PC-9 (cell line): Measurements from ENCODE around the gene ADI1. TPM values are rescaled to one million over a fixed set of nuclear protein-coding genes. Genes with fewer than 3 reads are reported as not detected.

ENCODE experiments used
- BruUV-seq: library from RNA; stranded (reverse); fragments of 400-500 nt; replicated peaks from 2 replicates; lab custom pipeline; 2021; lab: Mats Ljungman, UMichigan
- CTCF ChIA-PET: fragments of 300-600 bp; sonication (Branson Sonifier 250); formaldehyde crosslinking; loops from one replicate; lab custom pipeline; 2022; ENCODE audit warnings: antibody characterized with exemption; lab: Charles Lee
- POLR2A ChIA-PET: fragments of 300-600 bp; sonication (Branson Sonifier 250); formaldehyde crosslinking; loops from one replicate; lab custom pipeline; 2022; ENCODE audit warnings: antibody characterized with exemption; ENCODE audit not compliant: unreplicated experiment; lab: Charles Lee
- DNase-seq, 2 experiments: peaks; one replicate each; pipeline versions ENCODE4 v3.0.0 to v3.0.0-alpha.2; 2015 to 2022; ENCODE audit warnings: mixed read lengths in 1 of 2
- H2AFZ ChIP-seq: fragments of 200-600 bp; sonication (generic); 2 replicates; pipeline ENCODE4 v1.8.1; 2017; ENCODE audit warnings: antibody characterized with exemption
- H3F3A ChIP-seq: fragments of 200-600 bp; sonication (generic); 2 replicates; pipeline ENCODE4 v1.8.1; 2017; ENCODE audit warnings: antibody characterized with exemption, mild to moderate bottlenecking, low read depth; ENCODE audit not compliant: insufficient read depth
- H3K27ac ChIP-seq: fragments of 200-600 bp; sonication (generic); 2 replicates; pipeline ENCODE4 v1.6.1; 2016; ENCODE audit warnings: mixed run types
- H3K27me3 ChIP-seq: fragments of 200-600 bp; sonication (generic); 2 replicates; pipeline ENCODE4 v1.6.1; 2016; ENCODE audit warnings: low read depth, mixed run types; ENCODE audit not compliant: insufficient read depth
- H3K36me3 ChIP-seq: fragments of 200-600 bp; sonication (generic); 2 replicates; pipeline ENCODE4 v1.6.1; 2016; ENCODE audit warnings: low read depth, mixed run types
- H3K4me1 ChIP-seq: fragments of 200-600 bp; sonication (generic); replicated peaks from 2 replicates; pipeline ENCODE4 v1.6.1; 2016; ENCODE audit warnings: mixed run types; ENCODE audit not compliant: insufficient read depth
- H3K4me2 ChIP-seq: fragments of 200-600 bp; sonication (generic); 2 replicates; pipeline ENCODE4 v1.6.1; 2017; ENCODE audit warnings: mixed run types
- H3K4me3 ChIP-seq: fragments of 200-600 bp; sonication (generic); 2 replicates; pipeline ENCODE4 v1.6.1; 2016; ENCODE audit warnings: mixed run types
- H3K79me2 ChIP-seq: fragments of 200-600 bp; sonication (generic); 2 replicates; pipeline ENCODE4 v1.6.1; 2017; ENCODE audit warnings: low read depth, mixed run types
- H3K9me2 ChIP-seq: fragments of 200-600 bp; sonication (generic); 2 replicates; pipeline ENCODE4 v1.8.1; 2017; ENCODE audit warnings: mild to moderate bottlenecking; ENCODE audit not compliant: insufficient read depth
- H3K9me3 ChIP-seq: fragments of 200-600 bp; sonication (generic); 2 replicates; pipeline ENCODE4 v1.8.1; 2016; ENCODE audit warnings: low read depth; ENCODE audit not compliant: insufficient read depth
- H4K20me1 ChIP-seq: fragments of 200-600 bp; sonication (generic); 2 replicates; pipeline ENCODE4 v1.8.1; 2017; ENCODE audit not compliant: insufficient read depth
- EZH2 ChIP-seq: fragments of 200-600 bp; sonication (generic); IDR thresholded peaks from 2 replicates; pipeline ENCODE4 v1.8.0; 2017; ENCODE audit warnings: antibody characterized with exemption, low read depth
- intact Hi-C: fragments of 100-400 bp; cut with micrococcal nuclease; formaldehyde crosslinking; loops from one replicate; pipeline ENCODE4 v1.10.0; 2022; ENCODE audit not compliant: unreplicated experiment
- total RNA-seq: library from RNA; stranded (reverse); gene quantifications from 2 replicates; pipeline ENCODE4 v1.2.3, GENCODE V29; 2021
- TF ChIP-seq, protein P1 (sequence below): fragments of 200-600 bp; sonication (generic); conservative IDR thresholded peaks from 2 replicates; pipeline ENCODE4 v1.6.1; 2017; ENCODE audit warnings: mixed run types, antibody characterized with exemption, mild to moderate bottlenecking, moderate library complexity

The ADI1 gene
- total RNA-seq, 1 experiment from 2014 or later, result 54.5 TPM

GRCh38 chr2:3476985-3477327 is 42.4 kb downstream of the ADI1 start:
- Histone ChIP-seq H3F3A (peaks cover 4% of the 10 kb centered on the region; the same call in 1 of the 2 replicates), H3K36me3 (0 out of 2 replicates have a peak, but pooled peaks cover 3% of the 10 kb centered on the region), H3K4me1 (no peaks in the 10 kb centered on the region), H3K9me3 (no peaks in the 10 kb centered on the region), H3K27ac (no peak overlapping the region), H2AFZ (no peak overlapping the region), H3K79me2 (no peaks in the 10 kb centered on the region), H3K9me2 (no peaks in the 10 kb centered on the region), H3K4me3 (no peak overlapping the region), H3K4me2 (no peak overlapping the region), H4K20me1 (no peaks in the 10 kb centered on the region; the same call in none of the 2 replicates), H3K27me3 (no peaks in the 10 kb centered on the region)
- BruUV-seq, result no TSS peak
- ChIA-PET CTCF (interaction anchor here (0.6 kb wide), 1 partner anchor 25 kb away, joined by 7 read pairs; no protein-coding TSS in a partner anchor), POLR2A (no interaction called here)
- intact Hi-C loops, result no loop called here
- no peak for DNase-seq
- TF ChIP-seq EZH2, result no peak
- TF ChIP-seq, protein P1, sequence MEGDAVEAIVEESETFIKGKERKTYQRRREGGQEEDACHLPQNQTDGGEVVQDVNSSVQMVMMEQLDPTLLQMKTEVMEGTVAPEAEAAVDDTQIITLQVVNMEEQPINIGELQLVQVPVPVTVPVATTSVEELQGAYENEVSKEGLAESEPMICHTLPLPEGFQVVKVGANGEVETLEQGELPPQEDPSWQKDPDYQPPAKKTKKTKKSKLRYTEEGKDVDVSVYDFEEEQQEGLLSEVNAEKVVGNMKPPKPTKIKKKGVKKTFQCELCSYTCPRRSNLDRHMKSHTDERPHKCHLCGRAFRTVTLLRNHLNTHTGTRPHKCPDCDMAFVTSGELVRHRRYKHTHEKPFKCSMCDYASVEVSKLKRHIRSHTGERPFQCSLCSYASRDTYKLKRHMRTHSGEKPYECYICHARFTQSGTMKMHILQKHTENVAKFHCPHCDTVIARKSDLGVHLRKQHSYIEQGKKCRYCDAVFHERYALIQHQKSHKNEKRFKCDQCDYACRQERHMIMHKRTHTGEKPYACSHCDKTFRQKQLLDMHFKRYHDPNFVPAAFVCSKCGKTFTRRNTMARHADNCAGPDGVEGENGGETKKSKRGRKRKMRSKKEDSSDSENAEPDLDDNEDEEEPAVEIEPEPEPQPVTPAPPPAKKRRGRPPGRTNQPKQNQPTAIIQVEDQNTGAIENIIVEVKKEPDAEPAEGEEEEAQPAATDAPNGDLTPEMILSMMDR, result no peak

DNA sequence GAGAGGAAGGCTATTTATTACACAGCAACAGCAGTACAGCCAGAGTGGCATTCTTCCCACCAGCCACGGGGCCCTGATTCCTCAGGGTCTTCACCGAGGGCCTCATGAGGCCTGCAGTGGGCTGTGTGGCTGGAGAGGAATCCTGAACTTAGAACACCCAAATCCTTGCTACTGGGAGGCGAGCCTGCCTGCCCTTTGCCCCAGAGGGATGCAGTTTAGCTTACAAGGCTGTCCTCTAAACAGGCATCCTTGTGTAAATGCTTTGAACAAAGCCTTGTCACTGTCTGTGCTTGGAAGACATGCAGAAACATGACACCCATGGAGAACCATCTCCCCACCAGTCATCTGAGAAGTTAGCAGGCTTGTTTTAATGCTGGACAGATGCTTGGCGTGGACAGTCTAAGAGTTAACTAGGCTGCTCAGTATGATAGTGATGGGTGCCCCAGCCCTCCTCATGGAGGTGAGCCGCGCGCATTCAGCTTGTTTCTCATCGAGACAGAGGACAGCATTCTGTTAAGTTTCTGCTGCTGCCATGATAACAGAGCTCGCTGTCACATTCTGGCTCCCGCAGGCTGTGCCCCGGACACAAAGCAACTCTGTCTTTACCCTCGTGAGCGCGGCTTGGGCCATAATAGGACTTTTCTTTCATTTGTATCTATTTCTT is 42.9 kb downstream of the ADI1 start:
- no TSS peak for BruUV-seq
- CTCF ChIA-PET, result interaction anchor here (0.6 kb wide), 1 partner anchor 26 kb away, joined by 7 read pairs; no protein-coding TSS in a partner anchor

GRCh38 chr2:3475771-3476170 is 43.6 kb downstream of the ADI1 start:
- POLR2A ChIA-PET, result no interaction called here
- intact Hi-C loops, result no loop called here

More for the DNA sequence above, 42.9 kb downstream of the ADI1 start:
- no peak overlapping the region for H3K27ac ChIP-seq
- H3K79me2 ChIP-seq, result no peaks in the 10 kb centered on the region
- no peaks in the 10 kb centered on the region for H3K9me2 ChIP-seq
- no peaks in the 10 kb centered on the region for H3K9me3 ChIP-seq
- no peak overlapping the region for H2AFZ ChIP-seq
- no peaks in the 10 kb centered on the region for H3K4me1 ChIP-seq
- peaks cover 4% of the 10 kb centered on the region; the same call in 1 of the 2 replicates for H3F3A ChIP-seq
- no peaks in the 10 kb centered on the region for H3K27me3 ChIP-seq
- intact Hi-C loops, result no loop called here
- TF ChIP-seq, protein P1, result no peak
- no peak for TF ChIP-seq EZH2
- H3K4me2 ChIP-seq, result no peak overlapping the region
- 0 out of 2 replicates have a peak, but pooled peaks cover 4% of the 10 kb centered on the region for H3K36me3 ChIP-seq
- no peak for DNase-seq
- H4K20me1 ChIP-seq, result no peaks in the 10 kb centered on the region; the same call in none of the 2 replicates
- POLR2A ChIA-PET, result no interaction called here
- H3K4me3 ChIP-seq, result no peak overlapping the region

More at GRCh38 chr2:3475771-3476170, 43.6 kb downstream of the ADI1 start:
- H3K4me3 ChIP-seq, result no peak overlapping the region
- no peaks in the 10 kb centered on the region for H3K9me2 ChIP-seq
- H3F3A ChIP-seq, result no peaks in the 10 kb centered on the region
- no peaks in the 10 kb centered on the region for H3K79me2 ChIP-seq
- H3K36me3 ChIP-seq, result 0 out of 2 replicates have a peak, but pooled peaks cover 8% of the 10 kb centered on the region
- H3K27ac ChIP-seq, result no peak overlapping the region
- no peaks in the 10 kb centered on the region for H3K27me3 ChIP-seq
- H3K4me2 ChIP-seq, result no peak overlapping the region
- no peak for DNase-seq
- BruUV-seq, result no TSS peak
- H3K4me1 ChIP-seq, result no peaks in the 10 kb centered on the region
- CTCF ChIA-PET, result no interaction called here
- H3K9me3 ChIP-seq, result no peaks in the 10 kb centered on the region
- H4K20me1 ChIP-seq, result no peaks in the 10 kb centered on the region; the same call in 1 of the 2 replicates
- TF ChIP-seq, protein P1, result no peak
- no peak for TF ChIP-seq EZH2
- H2AFZ ChIP-seq, result no peak overlapping the region
